NCI-H2081 (cell line): ENCODE results near the gene PREX1.

ENCODE experiments used
- DNase-seq, 2 experiments: peaks; one replicate each; lab custom pipeline; 2025; lab: John Stamatoyannopoulos, UW

Gene PREX1

GRCh38 chr20:48582673-48582985 lies 245.2 kb downstream of the PREX1 start:
- no peak for DNase-seq

GRCh38 chr20:48581167-48581566 lies 246.6 kb downstream of the PREX1 start:
- DNase-seq, result no peak

- no peak for DNase-seq
These were observed 249.3 kb downstream of the PREX1 start for GRCh38 chr20:48578397-48579098.

DNA sequence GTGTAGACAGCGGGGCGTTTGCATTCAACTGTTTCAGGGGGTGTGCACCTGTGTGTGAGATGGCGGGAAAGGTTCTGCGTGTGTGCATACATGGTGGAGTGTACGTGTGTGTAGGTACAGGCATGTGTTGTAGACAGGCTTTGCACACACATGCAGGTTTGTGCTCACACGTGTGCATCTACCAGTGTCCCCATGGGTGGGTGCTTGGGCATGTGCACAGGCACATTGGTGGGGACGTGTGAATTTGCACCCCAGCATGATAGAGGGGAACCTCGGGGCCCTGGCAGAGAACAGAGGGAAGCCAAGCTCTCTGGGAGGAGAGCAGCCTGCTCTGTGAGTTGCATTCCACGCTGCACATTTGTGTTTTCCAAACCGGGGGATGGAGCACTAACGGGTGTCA lies 250.2 kb downstream of the PREX1 start:
- DNase-seq, result no peak

DNA sequence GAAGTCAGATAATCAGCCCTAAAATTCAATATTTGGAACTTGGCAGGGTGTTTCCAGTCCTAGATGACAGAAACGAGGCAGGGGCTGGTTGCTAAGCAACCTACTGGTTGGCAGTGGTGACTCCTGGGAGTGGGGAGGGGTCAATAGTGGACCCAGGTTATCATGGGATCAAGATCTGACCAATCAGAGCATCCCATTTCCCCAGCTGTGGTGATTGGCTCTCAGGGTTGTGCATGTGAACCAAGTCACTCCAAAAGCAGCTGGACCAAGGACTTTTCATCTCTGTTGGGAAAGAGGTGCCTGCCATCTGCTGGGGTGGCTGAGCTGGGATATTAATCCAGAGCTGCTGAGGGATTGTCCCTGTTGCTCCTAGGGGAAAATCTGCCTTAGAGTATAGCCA lies 253.4 kb downstream of the PREX1 start:
- DNase-seq, result no peak
